SU-DHL-6 (cell line): ENCODE measurements around the gene SMKR1.

Experiments used
- H2AFZ ChIP-seq: fragments of 200-600 bp; sonication (generic); 2 replicates; pipeline ENCODE4 v1.6.1; 2014; ENCODE audit warnings: low read depth, mild to moderate bottlenecking, moderate library complexity, mixed read lengths, antibody characterized with exemption, low read length; ENCODE audit not compliant: severe bottlenecking
- H3F3A ChIP-seq: fragments of 200-600 bp; shearing (Covaris generic); 2 replicates; pipeline ENCODE4 v1.6.0; 2016; ENCODE audit warnings: antibody characterized with exemption, mild to moderate bottlenecking; ENCODE audit not compliant: insufficient read depth
- H3K27ac ChIP-seq: fragments of 200-600 bp; sonication (generic); 2 replicates; pipeline ENCODE4 v1.5.1; 2016; ENCODE audit warnings: low read depth, mild to moderate bottlenecking, low read length, moderate library complexity, mixed read lengths
- H3K27me3 ChIP-seq: fragments of 200-600 bp; sonication (generic), shearing (Covaris generic); 2 replicates; pipeline ENCODE4 v1.6.0; 2014; ENCODE audit warnings: mild to moderate bottlenecking, low read length
- H3K36me3 ChIP-seq: fragments of 200-600 bp; sonication (generic); 2 replicates; pipeline ENCODE4 v1.6.1; 2014; ENCODE audit warnings: mild to moderate bottlenecking, low read length, mixed read lengths
- H3K4me2 ChIP-seq: fragments of 300-600, 200-600 bp; shearing (Covaris generic), sonication (generic); 2 replicates; pipeline ENCODE4 v1.6.0; 2014; ENCODE audit warnings: low read length, low read depth, mild to moderate bottlenecking; ENCODE audit not compliant: poor library complexity, severe bottlenecking
- H3K4me3 ChIP-seq: fragments of 200-600 bp; sonication (generic); 2 replicates; pipeline ENCODE4 v1.5.1; 2014; ENCODE audit warnings: antibody characterized with exemption, low read length, mild to moderate bottlenecking, mixed read lengths; ENCODE audit not compliant: insufficient read depth, poor library complexity, severe bottlenecking
- H3K79me2 ChIP-seq: fragments of 200-600 bp; sonication (generic); 2 replicates; pipeline ENCODE4 v1.6.1; 2014; ENCODE audit warnings: mild to moderate bottlenecking, low read length, moderate library complexity; ENCODE audit not compliant: insufficient read depth
- H3K9ac ChIP-seq: fragments of 200-600 bp; sonication (generic); 2 replicates; pipeline ENCODE4 v1.7.0; 2014; ENCODE audit warnings: mild to moderate bottlenecking, low read length
- H3K9me2 ChIP-seq: fragments of 200-600 bp; sonication (generic); replicated peaks from 2 replicates; pipeline ENCODE4 v1.6.1; 2014; ENCODE audit warnings: low read length; ENCODE audit not compliant: insufficient read depth
- H3K9me3 ChIP-seq: fragments of 200-600 bp; sonication (generic); 2 replicates; pipeline ENCODE4 v1.6.1; 2014; ENCODE audit warnings: low read length, mixed read lengths; ENCODE audit not compliant: insufficient read depth
- H4K20me1 ChIP-seq: fragments of 200-600 bp; sonication (generic); 2 replicates; pipeline ENCODE4 v1.6.1; 2014; ENCODE audit warnings: low read depth, mild to moderate bottlenecking, antibody characterized with exemption, low read length, moderate library complexity, mixed read lengths
- CTCF ChIP-seq: fragments of 200-600 bp; sonication (generic); IDR thresholded peaks from one replicate; pipeline ENCODE4 v1.5.1; 2017; ENCODE audit warnings: antibody characterized with exemption, mild to moderate bottlenecking, low read length, moderate library complexity; ENCODE audit not compliant: insufficient read depth, poor library complexity, severe bottlenecking
- EZH2phosphoT487 ChIP-seq: fragments of 200-600 bp; sonication (generic), shearing (Covaris generic); conservative IDR thresholded peaks from 2 replicates; pipeline ENCODE4 v1.6.1; 2018; ENCODE audit warnings: mild to moderate bottlenecking, antibody characterized with exemption, low read length, moderate library complexity, mixed read lengths

Gene SMKR1

GRCh38 chr7:129529643-129530042, 27.3 kb downstream of the SMKR1 start:
- H3K27ac ChIP-seq: no peak overlapping the region
- H3K9me2 ChIP-seq: no peaks in the 10 kb centered on the region
- TF ChIP-seq EZH2phosphoT487 (no peak), CTCF (no peak)
- no peaks in the 10 kb centered on the region for H4K20me1 ChIP-seq
- H3K27me3 ChIP-seq: no peaks in the 10 kb centered on the region
- no peaks in the 10 kb centered on the region for H3K9me3 ChIP-seq
- no peaks in the 10 kb centered on the region for H3K79me2 ChIP-seq
- H3K9ac ChIP-seq: no peak overlapping the region
- no peaks in the 10 kb centered on the region for H3K36me3 ChIP-seq
- no peaks in the 10 kb centered on the region for H3F3A ChIP-seq
- H3K4me3 ChIP-seq: no peak overlapping the region
- no peak overlapping the region for H2AFZ ChIP-seq
- no peak overlapping the region for H3K4me2 ChIP-seq

DNA sequence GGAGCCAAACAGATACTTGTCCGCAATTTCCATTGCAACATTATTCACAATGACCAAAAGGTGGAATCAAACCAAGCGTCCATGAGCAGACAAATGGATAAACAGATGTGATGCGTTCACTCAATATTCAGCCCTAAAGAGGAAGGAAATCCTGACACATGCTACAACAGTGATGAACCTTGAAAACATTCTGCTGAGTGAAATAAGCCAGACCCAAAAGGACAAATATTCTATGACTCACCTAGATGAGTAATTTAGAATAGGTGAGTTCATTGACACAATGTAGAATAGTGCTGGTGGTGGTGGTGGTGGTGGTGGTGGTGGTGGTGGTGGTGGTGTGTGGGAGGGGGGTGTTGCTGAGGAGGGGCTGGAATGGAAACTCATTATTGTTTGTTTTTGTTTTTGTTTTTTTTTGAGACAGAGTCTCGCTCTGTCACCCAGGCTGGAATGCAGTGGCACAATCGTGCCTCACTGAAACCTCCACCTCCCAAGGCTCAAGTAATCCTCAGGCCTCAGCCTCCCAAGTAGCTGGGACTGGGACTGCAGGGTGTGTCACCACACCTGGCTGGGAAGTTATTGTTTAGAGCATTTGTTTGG, 28.6 kb downstream of the SMKR1 start:
- Histone ChIP-seq H3K9me2 (no peaks in the 10 kb centered on the region), H3K9me3 (no peaks in the 10 kb centered on the region), H2AFZ (no peak overlapping the region), H3K27ac (no peak overlapping the region), H3K9ac (no peak overlapping the region), H3K27me3 (no peaks in the 10 kb centered on the region), H3K79me2 (no peaks in the 10 kb centered on the region), H3K36me3 (no peaks in the 10 kb centered on the region), H4K20me1 (no peaks in the 10 kb centered on the region), H3F3A (no peaks in the 10 kb centered on the region), H3K4me3 (no peak overlapping the region), H3K4me2 (no peak overlapping the region)
- TF ChIP-seq EZH2phosphoT487 (no peak), CTCF (no peak)

GRCh38 chr7:129531721-129532120, 29.4 kb downstream of the SMKR1 start:
- Histone ChIP-seq H3K79me2 (no peaks in the 10 kb centered on the region), H3K27me3 (no peaks in the 10 kb centered on the region), H3K27ac (no peak overlapping the region), H3K4me3 (no peak overlapping the region), H3F3A (no peaks in the 10 kb centered on the region), H3K9me3 (no peaks in the 10 kb centered on the region), H3K9ac (no peak overlapping the region), H3K36me3 (no peaks in the 10 kb centered on the region), H3K4me2 (no peak overlapping the region), H3K9me2 (no peaks in the 10 kb centered on the region), H4K20me1 (no peaks in the 10 kb centered on the region), H2AFZ (no peak overlapping the region)
- TF ChIP-seq CTCF (no peak), EZH2phosphoT487 (no peak)
